Measurements from ENCODE around the gene UROC1.
"Not testable (repeated sequence)": the region's sequence is repeated elsewhere in the genome, so short reads cannot be mapped to it uniquely, and the experiment has no call there.

The UROC1 gene

DNA sequence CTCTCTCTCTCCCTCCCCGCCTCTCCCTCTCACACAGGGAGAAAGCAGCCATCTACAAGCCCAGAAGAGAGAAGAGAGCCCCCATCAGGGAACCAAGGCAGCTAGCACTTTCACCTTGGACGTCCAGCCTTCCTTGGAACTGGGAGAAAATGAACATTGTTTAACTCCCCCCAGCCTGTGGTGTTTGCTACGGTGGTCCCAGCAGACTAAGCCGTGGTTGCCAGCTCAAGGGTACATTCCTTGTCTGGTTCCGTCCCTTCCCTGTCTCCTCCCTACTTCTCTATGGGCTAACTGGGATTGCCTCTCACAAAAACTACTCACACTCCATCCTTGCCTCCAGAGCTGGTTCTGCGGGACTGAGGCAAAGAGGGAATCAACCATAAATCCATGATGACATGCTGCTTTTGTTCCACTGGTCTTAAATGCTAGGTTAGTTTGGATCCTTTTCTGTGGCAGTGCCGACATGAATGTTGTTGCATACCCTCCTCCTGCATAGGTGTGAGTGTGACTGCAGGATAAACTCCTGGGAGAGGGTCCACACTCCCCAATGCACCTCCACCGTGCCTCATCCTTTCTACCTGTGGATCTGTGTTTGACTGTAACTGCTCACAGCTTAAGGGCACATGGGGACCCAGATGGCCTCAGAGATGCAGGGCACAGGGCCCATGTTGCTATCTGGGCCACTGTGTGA, 29.1 kb upstream of the UROC1 start:
- DNase-seq = no peak

DNA sequence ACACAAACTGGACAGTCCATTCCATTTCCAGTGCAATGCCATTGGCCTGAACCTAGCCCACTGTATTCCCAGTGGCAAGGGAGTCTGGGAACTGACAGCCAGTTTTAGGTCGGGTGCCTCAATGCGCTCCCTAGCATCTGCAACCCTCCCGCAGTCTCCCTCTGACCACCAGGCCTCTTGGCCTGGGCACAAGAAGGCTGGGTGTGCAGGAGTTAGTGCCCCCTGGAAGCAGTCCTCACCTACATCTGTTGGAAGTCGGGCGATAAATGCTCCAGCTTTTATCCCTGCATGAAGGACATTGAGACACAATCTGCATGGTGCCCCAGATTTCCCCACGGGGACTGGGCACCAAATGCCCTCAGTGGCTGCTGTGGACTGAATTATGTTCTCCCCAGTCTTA, 28.4 kb upstream of the UROC1 start:
- no peak for DNase-seq

GRCh38 chr3:126545544-126545943, 28.0 kb upstream of the UROC1 start:
- no peak for DNase-seq

DNA sequence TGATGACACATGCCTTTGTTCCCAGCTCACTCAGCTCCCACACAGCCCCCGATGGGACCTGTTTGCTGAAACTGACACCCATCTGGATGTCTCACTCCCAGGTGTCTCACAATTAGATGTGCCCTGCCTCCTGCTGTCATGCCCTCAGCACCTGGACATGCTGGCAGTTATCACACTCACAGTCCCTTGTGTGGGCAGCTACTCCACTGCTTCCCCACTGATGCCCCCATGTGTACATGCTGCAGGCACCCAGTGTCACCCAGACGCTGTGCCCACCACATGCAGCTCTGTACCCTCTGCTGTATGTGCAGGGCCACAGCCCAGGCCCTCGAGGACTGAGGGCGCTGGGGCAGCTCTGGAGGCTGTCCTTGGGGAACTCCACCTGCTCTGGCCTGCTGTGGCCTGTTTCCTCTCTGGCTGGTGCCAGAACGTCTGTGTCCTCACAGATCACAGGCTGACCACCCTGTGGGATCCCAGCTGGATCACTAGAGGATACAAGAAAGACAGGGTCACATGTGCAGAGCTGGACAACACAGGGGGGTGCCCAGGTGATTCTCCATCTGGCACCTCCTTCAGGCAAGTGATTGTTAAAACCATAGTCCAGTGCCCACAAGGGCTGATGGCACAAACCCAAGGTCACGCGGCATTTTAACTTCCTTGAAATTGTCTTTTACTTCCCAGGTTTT, 27.2 kb upstream of the UROC1 start:
- DNase-seq = no peak

DNA sequence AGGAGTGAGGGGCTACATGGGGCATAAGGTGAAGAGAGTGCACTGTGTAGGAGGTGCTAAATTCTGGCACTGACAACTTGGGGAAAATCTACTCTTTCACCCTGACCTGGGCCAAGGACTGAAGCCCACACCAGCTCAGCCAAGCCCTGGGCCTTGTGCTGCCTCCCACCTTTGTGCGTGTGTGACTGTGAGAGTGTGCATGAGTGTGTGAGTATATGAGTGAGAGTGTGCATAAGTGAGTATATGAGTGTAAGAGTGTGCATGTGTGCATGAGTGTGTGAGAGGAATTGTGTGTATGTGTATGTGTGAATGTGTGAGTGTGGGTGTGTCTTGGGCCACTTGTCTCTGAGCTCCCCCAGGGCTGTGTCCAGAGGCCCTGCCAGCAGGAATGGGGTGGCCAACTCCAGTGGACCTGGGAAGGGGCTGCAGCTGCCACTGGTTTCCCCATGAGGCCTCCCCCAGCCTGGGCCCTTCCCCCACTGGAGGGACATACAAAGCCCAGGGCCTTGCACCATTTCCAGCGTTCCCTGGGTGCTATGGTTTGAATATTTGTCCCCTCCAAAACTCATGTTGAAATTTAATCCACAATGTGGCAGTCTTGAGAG, 26.0 kb upstream of the UROC1 start:
- no peak for DNase-seq

DNA sequence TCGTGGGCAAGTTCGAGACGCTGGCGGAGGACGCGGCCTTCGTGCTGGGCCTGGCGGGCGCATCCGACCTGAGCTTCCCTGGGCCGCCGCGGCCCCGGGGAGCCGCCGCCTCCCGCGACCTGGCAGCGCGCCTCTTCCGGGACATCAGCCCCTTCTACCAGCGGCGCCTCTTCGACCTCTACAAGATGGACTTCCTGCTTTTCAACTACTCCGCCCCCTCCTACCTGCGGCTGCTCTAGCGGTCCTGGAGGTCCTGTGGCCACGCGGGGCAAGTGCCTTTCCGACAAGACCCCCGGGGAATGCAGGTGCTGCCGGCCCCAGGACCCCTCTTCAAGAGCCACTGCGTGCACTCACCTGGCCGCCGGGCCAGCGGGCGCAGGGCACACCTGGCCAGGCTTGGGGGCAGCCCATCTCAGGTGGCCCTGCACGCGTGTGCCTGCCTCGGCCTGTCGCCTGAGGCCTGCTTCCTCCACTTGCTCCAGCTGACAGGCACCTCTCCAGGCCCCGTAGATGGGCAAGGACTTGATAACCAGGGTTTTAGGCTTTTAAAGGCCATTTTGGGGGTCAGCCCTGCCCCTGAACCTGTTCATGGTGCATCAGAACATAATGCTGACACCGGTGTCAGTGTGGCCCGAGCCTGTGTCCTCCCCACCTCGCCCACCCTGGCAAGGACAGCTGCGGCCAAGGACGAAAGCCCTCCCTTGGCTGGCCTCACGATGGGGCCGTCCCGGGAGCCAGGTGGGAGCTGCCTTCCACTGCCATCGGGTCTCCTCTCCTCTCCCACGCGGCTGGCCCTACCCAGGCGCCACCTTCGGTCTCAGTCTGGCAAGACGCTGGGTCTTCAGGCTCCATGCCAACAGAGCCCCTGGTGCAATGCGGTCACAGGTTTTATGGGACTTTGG, 25.0 kb upstream of the UROC1 start:
- no peak for DNase-seq

DNA sequence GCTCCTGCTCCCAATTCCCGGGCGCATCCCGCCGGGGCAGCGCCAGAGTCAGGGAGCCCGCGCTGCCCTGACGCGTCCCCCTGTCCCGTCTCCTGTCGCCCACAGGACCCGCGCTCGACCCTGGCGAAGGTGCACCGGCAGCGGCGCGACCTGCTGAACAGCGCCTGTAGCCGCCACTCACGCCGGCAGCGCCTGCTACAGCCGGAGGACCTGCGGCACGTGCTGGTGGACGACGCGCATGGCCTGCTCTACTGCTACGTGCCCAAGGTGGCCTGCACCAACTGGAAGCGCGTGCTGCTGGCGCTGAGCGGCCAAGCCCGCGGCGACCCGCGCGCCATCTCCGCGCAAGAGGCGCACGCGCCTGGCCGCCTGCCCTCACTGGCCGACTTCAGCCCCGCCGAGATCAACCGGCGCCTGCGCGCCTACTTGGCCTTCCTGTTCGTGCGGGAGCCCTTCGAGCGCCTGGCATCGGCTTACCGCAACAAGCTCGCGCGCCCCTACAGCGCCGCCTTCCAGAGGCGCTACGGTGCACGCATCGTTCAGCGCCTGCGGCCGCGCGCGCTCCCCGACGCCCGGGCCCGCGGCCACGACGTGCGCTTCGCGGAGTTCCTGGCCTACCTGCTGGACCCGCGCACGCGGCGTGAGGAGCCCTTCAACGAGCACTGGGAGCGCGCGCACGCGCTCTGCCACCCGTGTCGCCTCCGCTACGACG, 24.2 kb upstream of the UROC1 start:
- no peak for DNase-seq

DNA sequence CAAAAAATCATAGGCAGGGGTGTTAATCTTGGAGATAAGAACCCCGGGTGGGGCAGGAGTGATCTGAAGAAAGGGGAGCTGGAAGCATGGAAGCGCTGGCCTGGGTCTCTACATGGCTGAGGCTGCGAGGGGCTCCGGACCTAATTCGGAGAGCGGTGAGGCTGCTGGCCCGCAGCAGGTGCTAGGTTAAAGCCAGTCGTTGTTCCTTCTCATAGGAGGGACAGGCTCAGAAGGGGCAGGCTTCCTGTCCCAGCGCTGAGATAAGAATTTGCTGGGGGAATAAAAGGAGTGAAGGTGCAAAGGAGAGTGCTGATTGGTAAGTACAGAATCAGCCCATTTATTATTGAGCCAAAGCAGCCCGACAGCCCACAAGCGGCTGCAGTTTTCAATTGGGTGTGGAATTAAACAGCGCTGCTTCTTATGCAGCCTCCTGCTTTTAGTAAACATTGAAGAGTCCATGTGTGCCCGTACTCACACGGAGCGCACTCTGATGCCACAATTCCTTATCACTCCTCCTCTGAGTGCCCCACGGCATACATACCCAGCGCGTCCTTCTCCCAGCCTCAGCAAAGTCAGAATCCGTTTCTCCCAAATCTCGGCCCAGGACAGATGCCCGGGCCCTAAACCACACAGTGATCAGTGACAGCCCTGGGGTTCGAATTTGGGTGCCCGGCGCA, 23.5 kb upstream of the UROC1 start:
- no peak for DNase-seq

DNA sequence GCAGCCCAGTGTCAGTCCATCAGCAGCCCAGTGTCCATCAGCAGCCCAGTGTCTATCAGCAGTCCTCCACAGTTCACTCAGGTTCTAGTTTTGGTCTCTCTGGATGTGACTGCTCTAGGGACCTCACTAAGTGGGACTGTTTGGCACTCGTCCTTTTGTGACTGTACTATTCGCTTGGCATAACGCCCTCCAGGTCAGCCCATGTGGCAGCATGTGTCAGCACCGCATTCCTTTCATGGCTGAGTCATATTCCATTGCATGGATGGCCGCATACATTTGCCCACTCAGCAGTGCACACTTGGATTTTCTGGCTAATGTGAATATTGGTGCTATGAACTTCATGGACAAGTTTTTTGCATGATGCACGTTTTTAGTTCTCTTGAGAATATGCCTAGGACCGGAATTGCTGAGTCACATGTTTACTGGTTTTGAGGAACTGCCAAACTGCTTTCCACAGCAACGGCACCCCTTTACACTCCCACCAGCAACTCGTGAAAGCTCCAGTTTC, 22.8 kb upstream of the UROC1 start:
- DNase-seq = no peak

GRCh38 chr3:126539558-126540250, 22.1 kb upstream of the UROC1 start:
- DNase-seq = no peak

- DNase-seq = no peak
These were observed 21.4 kb upstream of the UROC1 start for GRCh38 chr3:126538966-126539365.

GRCh38 chr3:126538316-126538715, 20.7 kb upstream of the UROC1 start:
- no peak for DNase-seq

DNA sequence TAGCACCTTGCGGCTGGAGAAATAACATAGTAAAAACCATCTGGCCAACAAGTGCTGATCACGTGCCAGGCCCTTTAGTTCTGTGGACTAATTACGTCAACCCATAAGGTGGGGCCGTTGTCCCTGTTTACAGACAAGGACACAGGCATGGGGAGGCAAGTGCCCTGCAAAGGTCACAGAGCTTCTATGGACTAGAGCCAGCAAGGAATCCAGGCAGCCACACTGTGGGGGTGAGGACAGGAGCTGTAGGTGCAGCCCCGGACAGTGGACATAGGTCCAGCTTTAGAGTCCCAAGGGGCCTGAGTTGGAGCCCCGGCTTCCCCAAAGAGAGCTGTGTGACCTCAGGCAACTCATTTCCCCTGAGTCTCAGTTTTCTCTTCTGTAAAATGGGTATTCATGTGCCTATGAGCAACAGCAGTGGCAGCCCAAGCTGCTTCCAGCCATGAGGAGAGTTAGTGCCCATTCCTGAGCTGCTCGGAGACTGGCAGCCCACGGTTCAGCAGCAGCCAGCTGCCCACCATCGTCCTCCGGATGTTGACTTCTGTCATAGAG, 20.2 kb upstream of the UROC1 start:
- DNase-seq = no peak

- no peak for DNase-seq
These were observed 19.6 kb upstream of the UROC1 start for GRCh38 chr3:126537116-126537729.

- no peak for DNase-seq
These were observed 18.6 kb upstream of the UROC1 start for GRCh38 chr3:126536126-126536525.

- DNase-seq = no peak
These were observed 18.1 kb upstream of the UROC1 start for GRCh38 chr3:126535636-126536035.

- not testable (repeated sequence) for DNase-seq
These were observed 17.1 kb upstream of the UROC1 start for GRCh38 chr3:126534716-126535115.

GRCh38 chr3:126533506-126533905, 15.9 kb upstream of the UROC1 start:
- no peak for DNase-seq

GRCh38 chr3:126531051-126531330, 13.4 kb upstream of the UROC1 start:
- DNase-seq = no peak

Data from effector CD8-positive, alpha-beta T cell (primary cell).